Measurements from ENCODE around the gene ANXA2R. TPM values are rescaled to one million over a fixed set of nuclear protein-coding genes. Genes with fewer than 3 reads are reported as not detected.
A peak's percentile ranks its signal among the peaks of the same experiment; 100 is the strongest.

ANXA2R gene
- total and polyA plus RNA-seq, 9 of the 15 experiments (the other 6 are each of a cell fraction or from before 2014, with no cell fraction given): 2.1 to 4.8 (median 3.4) TPM

DNA sequence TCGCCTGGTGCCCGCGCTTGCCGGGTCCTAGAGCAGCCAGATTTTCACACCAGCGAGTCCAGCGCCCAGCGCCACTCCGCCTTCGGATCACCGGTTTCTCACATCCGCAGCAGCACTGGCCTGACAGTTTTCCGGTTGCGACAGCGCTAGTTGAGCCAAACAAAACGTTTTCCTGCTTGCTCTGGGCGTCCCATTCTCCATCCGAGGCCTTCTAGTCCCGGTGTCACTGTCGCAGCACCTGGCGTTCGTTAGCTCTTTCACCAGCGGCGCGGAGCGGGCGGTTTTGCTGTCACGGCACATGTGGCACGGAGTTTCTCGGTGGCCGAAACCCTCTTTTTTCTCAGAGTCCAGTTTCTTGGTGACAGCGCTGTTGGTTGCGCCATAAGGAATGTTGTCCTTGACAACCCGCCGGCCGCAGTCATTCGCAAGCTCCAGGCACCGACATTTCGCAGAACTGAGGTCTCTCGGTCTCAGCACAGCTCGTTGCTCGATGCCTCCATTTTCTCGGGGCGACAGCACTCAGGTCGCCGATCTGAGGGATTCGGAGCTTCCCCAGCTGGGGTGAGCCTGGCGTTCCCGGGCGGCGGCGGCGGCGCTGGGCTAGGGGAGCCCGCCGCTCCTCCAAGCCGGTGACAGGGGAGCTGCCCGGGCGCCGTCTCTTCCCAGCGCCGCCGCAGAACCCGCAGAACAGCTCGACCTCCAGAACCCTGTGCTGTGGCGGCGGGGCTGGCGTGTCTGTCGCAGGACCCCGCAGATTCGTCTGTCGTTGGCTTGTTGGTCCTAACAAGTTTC lies 47.8 kb downstream of the ANXA2R start (continued):
- TF ChIP-seq POLR2H (tag; IDR thresholded peaks at IDR 0.05; ENCODE audit: low read depth) (no peak; the same call in 1 of the 2 replicates), CEBPG (CRISPR knock-in tag; IDR thresholded peaks at IDR 0.05) (no peak; the same call in 1 of the 2 replicates), CEBPG (tag; conservative IDR thresholded peaks at IDR 0.05 in 1 of 2, IDR thresholded peaks at IDR 0.05 in 1 of 2) (peak; percentile 65 to 73), U2AF1 (optimal IDR thresholded peaks at IDR 0.05; ENCODE audit: low read depth, low read length) (no peak), MECOM (CRISPR knock-in tag; IDR thresholded peaks at IDR 0.05) (no peak), NR2F6 (CRISPR knock-in tag; IDR thresholded peaks at IDR 0.05) (no peak), TBP (optimal IDR thresholded peaks at IDR 0.05; ENCODE audit: low read depth, low read length) (peak; percentile 23), ETV6 (IDR thresholded peaks at IDR 0.05; ENCODE audit: borderline replicate concordance in 1 of 2, low read depth in 2 of 2, low read length in 1 of 2) (0 out of 4 replicates have a peak, but pooled peaks of 1 of the 2 experiments have one; percentile 16), ETV6 (CRISPR knock-in tag; IDR thresholded peaks at IDR 0.05; ENCODE audit: borderline replicate concordance) (no peak), CREM (IDR thresholded peaks at IDR 0.05; ENCODE audit: low read depth) (peak; percentile 61), POLR3G (IDR thresholded peaks at IDR 0.05; ENCODE audit: extremely low read depth, insufficient read length, insufficient replicate concordance) (no peak), POLR2AphosphoS5 (IDR thresholded peaks at IDR 0.05; ENCODE audit: control insufficient read depth, insufficient read depth, low read depth, low read length) (0 out of 2 replicates have a peak, but pooled peaks have one; percentile 35)
- TF ChIP-seq, protein P1, sequence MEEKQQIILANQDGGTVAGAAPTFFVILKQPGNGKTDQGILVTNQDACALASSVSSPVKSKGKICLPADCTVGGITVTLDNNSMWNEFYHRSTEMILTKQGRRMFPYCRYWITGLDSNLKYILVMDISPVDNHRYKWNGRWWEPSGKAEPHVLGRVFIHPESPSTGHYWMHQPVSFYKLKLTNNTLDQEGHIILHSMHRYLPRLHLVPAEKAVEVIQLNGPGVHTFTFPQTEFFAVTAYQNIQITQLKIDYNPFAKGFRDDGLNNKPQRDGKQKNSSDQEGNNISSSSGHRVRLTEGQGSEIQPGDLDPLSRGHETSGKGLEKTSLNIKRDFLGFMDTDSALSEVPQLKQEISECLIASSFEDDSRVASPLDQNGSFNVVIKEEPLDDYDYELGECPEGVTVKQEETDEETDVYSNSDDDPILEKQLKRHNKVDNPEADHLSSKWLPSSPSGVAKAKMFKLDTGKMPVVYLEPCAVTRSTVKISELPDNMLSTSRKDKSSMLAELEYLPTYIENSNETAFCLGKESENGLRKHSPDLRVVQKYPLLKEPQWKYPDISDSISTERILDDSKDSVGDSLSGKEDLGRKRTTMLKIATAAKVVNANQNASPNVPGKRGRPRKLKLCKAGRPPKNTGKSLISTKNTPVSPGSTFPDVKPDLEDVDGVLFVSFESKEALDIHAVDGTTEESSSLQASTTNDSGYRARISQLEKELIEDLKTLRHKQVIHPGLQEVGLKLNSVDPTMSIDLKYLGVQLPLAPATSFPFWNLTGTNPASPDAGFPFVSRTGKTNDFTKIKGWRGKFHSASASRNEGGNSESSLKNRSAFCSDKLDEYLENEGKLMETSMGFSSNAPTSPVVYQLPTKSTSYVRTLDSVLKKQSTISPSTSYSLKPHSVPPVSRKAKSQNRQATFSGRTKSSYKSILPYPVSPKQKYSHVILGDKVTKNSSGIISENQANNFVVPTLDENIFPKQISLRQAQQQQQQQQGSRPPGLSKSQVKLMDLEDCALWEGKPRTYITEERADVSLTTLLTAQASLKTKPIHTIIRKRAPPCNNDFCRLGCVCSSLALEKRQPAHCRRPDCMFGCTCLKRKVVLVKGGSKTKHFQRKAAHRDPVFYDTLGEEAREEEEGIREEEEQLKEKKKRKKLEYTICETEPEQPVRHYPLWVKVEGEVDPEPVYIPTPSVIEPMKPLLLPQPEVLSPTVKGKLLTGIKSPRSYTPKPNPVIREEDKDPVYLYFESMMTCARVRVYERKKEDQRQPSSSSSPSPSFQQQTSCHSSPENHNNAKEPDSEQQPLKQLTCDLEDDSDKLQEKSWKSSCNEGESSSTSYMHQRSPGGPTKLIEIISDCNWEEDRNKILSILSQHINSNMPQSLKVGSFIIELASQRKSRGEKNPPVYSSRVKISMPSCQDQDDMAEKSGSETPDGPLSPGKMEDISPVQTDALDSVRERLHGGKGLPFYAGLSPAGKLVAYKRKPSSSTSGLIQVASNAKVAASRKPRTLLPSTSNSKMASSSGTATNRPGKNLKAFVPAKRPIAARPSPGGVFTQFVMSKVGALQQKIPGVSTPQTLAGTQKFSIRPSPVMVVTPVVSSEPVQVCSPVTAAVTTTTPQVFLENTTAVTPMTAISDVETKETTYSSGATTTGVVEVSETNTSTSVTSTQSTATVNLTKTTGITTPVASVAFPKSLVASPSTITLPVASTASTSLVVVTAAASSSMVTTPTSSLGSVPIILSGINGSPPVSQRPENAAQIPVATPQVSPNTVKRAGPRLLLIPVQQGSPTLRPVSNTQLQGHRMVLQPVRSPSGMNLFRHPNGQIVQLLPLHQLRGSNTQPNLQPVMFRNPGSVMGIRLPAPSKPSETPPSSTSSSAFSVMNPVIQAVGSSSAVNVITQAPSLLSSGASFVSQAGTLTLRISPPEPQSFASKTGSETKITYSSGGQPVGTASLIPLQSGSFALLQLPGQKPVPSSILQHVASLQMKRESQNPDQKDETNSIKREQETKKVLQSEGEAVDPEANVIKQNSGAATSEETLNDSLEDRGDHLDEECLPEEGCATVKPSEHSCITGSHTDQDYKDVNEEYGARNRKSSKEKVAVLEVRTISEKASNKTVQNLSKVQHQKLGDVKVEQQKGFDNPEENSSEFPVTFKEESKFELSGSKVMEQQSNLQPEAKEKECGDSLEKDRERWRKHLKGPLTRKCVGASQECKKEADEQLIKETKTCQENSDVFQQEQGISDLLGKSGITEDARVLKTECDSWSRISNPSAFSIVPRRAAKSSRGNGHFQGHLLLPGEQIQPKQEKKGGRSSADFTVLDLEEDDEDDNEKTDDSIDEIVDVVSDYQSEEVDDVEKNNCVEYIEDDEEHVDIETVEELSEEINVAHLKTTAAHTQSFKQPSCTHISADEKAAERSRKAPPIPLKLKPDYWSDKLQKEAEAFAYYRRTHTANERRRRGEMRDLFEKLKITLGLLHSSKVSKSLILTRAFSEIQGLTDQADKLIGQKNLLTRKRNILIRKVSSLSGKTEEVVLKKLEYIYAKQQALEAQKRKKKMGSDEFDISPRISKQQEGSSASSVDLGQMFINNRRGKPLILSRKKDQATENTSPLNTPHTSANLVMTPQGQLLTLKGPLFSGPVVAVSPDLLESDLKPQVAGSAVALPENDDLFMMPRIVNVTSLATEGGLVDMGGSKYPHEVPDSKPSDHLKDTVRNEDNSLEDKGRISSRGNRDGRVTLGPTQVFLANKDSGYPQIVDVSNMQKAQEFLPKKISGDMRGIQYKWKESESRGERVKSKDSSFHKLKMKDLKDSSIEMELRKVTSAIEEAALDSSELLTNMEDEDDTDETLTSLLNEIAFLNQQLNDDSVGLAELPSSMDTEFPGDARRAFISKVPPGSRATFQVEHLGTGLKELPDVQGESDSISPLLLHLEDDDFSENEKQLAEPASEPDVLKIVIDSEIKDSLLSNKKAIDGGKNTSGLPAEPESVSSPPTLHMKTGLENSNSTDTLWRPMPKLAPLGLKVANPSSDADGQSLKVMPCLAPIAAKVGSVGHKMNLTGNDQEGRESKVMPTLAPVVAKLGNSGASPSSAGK (IDR thresholded peaks at IDR 0.05): peak; percentile 92
- TF ChIP-seq, protein P2, sequence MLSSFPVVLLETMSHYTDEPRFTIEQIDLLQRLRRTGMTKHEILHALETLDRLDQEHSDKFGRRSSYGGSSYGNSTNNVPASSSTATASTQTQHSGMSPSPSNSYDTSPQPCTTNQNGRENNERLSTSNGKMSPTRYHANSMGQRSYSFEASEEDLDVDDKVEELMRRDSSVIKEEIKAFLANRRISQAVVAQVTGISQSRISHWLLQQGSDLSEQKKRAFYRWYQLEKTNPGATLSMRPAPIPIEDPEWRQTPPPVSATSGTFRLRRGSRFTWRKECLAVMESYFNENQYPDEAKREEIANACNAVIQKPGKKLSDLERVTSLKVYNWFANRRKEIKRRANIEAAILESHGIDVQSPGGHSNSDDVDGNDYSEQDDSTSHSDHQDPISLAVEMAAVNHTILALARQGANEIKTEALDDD (IDR thresholded peaks at IDR 0.05): peak; percentile 51; the same call in 1 of the 2 replicates

All from K562 (cell line).